Chondrocyte (in vitro differentiated cells): Measurements from ENCODE around the gene GALK2. TPM values are rescaled to one million over a fixed set of nuclear protein-coding genes. Genes with fewer than 3 reads are reported as not detected.

Source experiments
- DNase-seq: peaks from one replicate; pipeline ENCODE4 v3.0.0; 2021; ENCODE audit warnings: mixed read lengths, low spot score
- H3K27ac Mint-ChIP-seq: one replicate; pipeline ENCODE4 v1.8.0; 2021; ENCODE audit warnings: mild to moderate bottlenecking, moderate library complexity, mixed read lengths; ENCODE audit not compliant: unreplicated experiment
- H3K27me3 Mint-ChIP-seq: 2 replicates; pipeline ENCODE4 v1.8.0; 2021; ENCODE audit warnings: low read depth, mixed read lengths
- H3K36me3 Mint-ChIP-seq: 2 replicates; pipeline ENCODE4 v1.8.0; 2021; ENCODE audit warnings: low read depth, mixed read lengths
- H3K4me1 Mint-ChIP-seq: 2 replicates; pipeline ENCODE4 v1.8.0; 2021; ENCODE audit warnings: low read depth, mild to moderate bottlenecking, mixed read lengths
- H3K4me3 Mint-ChIP-seq: one replicate; pipeline ENCODE4 v1.8.0; 2021; ENCODE audit warnings: mild to moderate bottlenecking, moderate library complexity, mixed read lengths; ENCODE audit not compliant: unreplicated experiment
- H3K9me3 Mint-ChIP-seq: 2 replicates; pipeline ENCODE4 v1.8.0; 2021; ENCODE audit warnings: low read depth, mixed read lengths
- long read RNA-seq: library from polyadenylated mRNA; stranded (forward); transcript quantifications from one replicate; pipeline ENCODE4 v2.0.0, GENCODE V29; 2021
- total RNA-seq: library from RNA; stranded (reverse); gene quantifications from 3 replicates; pipeline ENCODE4 v1.2.1, GENCODE V29; 2021
- TF ChIP-seq, protein P1 (sequence below): fragments of 200-600 bp; sonication (generic); IDR thresholded peaks from 2 replicates; pipeline ENCODE4 v1.5.0; 2021; ENCODE audit warnings: antibody characterized with exemption, mild to moderate bottlenecking, moderate library complexity

The GALK2 gene
- total RNA-seq = 14.1 to 22.3 TPM (median 14.8 TPM) in 3 replicates
- long read RNA-seq, full-length matches to known transcripts = 7 of 12 reads
- long read RNA-seq, partial matches to known transcripts = 0 of 12 reads
- long read RNA-seq, other reads (novel, unspliced or antisense) = 5 of 12 reads

DNA sequence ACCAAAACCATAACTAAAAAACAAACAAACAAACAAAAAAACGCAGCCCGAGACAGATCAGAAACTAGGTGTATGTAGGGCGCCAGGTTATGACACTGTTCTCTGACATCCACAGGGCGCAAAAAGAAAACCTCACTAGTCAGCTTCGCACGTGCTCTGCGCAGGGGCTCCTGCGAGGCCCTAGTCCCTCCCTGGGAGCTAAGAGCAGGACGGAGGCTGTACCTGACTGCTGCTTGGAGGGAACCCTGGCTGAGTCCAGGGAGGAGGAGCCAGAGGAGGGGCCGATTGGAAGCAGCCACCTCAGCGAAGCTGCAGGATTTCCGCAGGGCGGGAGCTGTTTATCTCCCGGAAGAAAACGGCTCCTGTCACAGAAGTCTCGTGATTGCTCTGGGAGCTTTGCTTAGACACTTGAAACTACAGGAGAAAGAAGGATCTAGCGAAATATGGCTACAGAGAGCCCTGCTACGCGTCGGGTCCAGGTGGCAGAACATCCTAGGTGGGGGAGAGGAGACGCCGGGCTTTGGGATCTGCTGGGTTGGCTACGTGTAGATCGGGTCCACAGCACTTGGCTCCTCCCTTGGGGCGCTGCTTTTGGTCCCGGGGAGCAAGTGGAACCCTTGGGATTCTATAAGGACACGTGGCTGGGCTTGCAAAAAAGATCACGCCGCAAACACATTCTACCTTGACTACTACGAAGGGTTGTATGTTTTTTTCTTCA is at the start of gene GALK2:
Gene GALK2 (plus strand): TSS at position 368 of the 718 bp plus-strand sequence. CDS start 76 bp downstream, at position 444.
- Mint-ChIP-seq H3K27me3 (no peaks in the 10 kb centered on the region), H3K27ac (peak within 1 kb of the TSS; percentile 96), H3K9me3 (no peaks in the 10 kb centered on the region), H3K4me3 (peak within 1 kb of the TSS; percentile 94), H3K36me3 (peaks cover 2% of the 10 kb centered on the region), H3K4me1 (peaks cover 24% of the 10 kb centered on the region)
- TF ChIP-seq, protein P1, sequence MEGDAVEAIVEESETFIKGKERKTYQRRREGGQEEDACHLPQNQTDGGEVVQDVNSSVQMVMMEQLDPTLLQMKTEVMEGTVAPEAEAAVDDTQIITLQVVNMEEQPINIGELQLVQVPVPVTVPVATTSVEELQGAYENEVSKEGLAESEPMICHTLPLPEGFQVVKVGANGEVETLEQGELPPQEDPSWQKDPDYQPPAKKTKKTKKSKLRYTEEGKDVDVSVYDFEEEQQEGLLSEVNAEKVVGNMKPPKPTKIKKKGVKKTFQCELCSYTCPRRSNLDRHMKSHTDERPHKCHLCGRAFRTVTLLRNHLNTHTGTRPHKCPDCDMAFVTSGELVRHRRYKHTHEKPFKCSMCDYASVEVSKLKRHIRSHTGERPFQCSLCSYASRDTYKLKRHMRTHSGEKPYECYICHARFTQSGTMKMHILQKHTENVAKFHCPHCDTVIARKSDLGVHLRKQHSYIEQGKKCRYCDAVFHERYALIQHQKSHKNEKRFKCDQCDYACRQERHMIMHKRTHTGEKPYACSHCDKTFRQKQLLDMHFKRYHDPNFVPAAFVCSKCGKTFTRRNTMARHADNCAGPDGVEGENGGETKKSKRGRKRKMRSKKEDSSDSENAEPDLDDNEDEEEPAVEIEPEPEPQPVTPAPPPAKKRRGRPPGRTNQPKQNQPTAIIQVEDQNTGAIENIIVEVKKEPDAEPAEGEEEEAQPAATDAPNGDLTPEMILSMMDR = no peak
- DNase-seq = no peak

DNA sequence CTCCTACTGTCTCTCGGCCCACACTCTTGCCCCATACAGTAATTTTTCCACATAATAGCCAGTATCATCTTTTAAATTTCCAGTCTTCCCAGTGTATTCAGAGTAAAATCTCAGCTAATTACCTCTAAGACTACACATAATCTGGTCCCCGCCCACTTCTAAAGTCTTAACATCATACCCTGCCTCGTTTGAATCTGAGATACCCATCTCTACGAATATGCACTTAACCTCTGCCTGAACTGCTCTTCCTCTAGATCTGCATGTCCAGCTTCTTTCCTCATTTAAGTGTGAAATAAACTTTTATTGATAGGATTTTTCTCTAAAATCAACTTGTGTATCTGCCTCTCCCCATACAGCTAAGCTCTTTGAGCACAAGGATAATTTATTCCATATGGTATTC is 49.2 kb upstream of the GALK2 start:
- no peaks in the 10 kb centered on the region for H3K4me1 Mint-ChIP-seq
- no peak overlapping the region for H3K4me3 Mint-ChIP-seq
- H3K27me3 Mint-ChIP-seq = no peaks in the 10 kb centered on the region
- TF ChIP-seq, protein P1 = no peak
- no peak overlapping the region for H3K27ac Mint-ChIP-seq
- no peaks in the 10 kb centered on the region for H3K9me3 Mint-ChIP-seq
- DNase-seq = no peak
- peaks cover 11% of the 10 kb centered on the region for H3K36me3 Mint-ChIP-seq

DNA sequence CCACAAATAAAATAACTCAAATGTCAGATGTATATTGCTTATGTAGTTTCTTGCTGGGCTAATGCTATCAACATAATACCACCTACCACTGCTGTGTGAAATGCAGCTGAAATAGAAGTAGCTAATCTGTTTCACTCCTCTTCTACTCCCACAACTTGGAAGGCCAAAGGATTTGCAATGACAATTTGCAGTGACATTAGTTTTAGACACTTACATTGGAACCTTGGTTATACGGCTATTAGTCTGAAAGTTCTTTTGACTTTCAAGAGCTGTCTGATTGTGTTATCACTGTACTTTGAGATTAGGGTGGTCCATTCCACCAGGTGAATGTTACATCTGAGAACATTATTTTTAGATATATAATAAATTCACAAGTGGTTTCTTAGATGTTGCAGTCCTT is 48.1 kb upstream of the GALK2 start:
- no peak for DNase-seq
- H3K27ac Mint-ChIP-seq = no peak overlapping the region

DNA sequence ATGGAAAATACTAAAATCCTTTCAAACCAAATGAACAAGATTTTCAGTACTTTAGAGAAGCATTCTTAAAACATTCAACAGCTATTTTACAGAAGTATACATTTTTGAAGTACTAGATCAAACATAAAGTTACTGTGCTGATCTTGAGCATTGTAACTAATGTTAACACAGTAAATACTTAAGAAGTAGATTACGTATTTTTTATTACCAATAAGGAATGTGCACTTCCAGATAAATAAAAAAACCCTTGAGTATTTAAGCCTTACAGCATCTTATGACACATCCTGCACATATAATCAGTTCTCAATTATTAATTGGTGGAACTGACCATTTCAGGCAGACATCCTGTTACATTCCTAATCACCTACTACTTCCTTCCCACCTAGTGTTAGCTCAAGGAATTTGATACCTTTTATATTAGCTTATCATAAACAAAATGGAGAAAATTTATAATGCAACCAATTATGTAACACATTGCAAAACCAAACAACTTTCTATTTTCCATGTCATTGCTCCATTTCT is 47.4 kb upstream of the GALK2 start:
- no peak overlapping the region for H3K4me3 Mint-ChIP-seq
- peaks cover 5% of the 10 kb centered on the region for H3K36me3 Mint-ChIP-seq
- H3K4me1 Mint-ChIP-seq = no peaks in the 10 kb centered on the region
- no peaks in the 10 kb centered on the region for H3K27me3 Mint-ChIP-seq
- no peaks in the 10 kb centered on the region for H3K9me3 Mint-ChIP-seq
- DNase-seq = no peak
- TF ChIP-seq, protein P1 = no peak
- H3K27ac Mint-ChIP-seq = no peak overlapping the region

More for the DNA sequence above, 48.1 kb upstream of the GALK2 start:
- no peaks in the 10 kb centered on the region for H3K4me1 Mint-ChIP-seq
- TF ChIP-seq, protein P1 = no peak
- no peak overlapping the region for H3K4me3 Mint-ChIP-seq
- no peaks in the 10 kb centered on the region for H3K9me3 Mint-ChIP-seq
- peaks cover 5% of the 10 kb centered on the region for H3K36me3 Mint-ChIP-seq
- H3K27me3 Mint-ChIP-seq = no peaks in the 10 kb centered on the region

DNA sequence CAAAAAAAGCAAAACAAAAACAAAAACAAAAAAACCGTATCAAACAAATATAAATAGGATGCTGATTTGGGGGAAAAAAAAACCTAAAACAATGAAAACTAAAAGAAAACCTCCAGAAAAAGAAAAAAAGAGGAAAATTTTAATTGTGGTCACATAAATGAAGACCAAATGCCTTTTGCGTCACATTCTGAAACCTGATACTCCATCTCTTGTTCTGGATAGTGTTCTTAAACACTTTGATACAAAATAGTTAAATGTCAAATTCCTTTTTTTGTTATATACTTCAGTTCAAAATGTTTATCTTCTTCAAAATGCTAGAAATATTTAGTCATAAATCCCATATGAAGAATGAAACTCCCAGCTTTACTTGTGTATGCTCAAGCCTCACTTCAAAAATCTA is 45.7 kb upstream of the GALK2 start:
- Mint-ChIP-seq H3K27ac (no peak overlapping the region), H3K36me3 (peaks cover 10% of the 10 kb centered on the region), H3K9me3 (no peaks in the 10 kb centered on the region), H3K4me3 (no peak overlapping the region), H3K4me1 (no peaks in the 10 kb centered on the region), H3K27me3 (no peaks in the 10 kb centered on the region)
- TF ChIP-seq, protein P1 = no peak
- DNase-seq = no peak
